Heart left ventricle (tissue), 16 donors: ENCODE measurements around the gene SHISA3. TPM values are rescaled to one million over a fixed set of nuclear protein-coding genes. Genes with fewer than 3 reads are reported as not detected.
A peak's percentile ranks its signal among the peaks of the same experiment; 100 is the strongest.

Experiments
- ATAC-seq, 4 donors: fragments of 200-7000 bp; cut with Tn5 transposase; one replicate each; pipeline ENCODE4 v1.9.1; 2020 to 2022; ENCODE audit warnings: moderate library complexity in 4 of 4, mild to moderate bottlenecking in 3 of 4, moderate number of reproducible peaks in 1 of 4
- DNase-seq, 5 donors: peaks; one replicate each; pipeline ENCODE4 v3.0.0-alpha.2; 2020
- H3K27ac ChIP-seq, 12 donors: fragments of 200-600 bp; sonication (generic) in 4 of 12; one replicate each; pipeline versions ENCODE4 v1.5.0 to v1.8.0; 2016 to 2022; ENCODE audit warnings: mild to moderate bottlenecking in 2 of 12
- H3K27me3 ChIP-seq, 9 donors: fragments of 200-600 bp; sonication (generic) in 2 of 9; one replicate each; pipeline versions ENCODE4 v1.5.1 to v1.8.0; 2016 to 2022; ENCODE audit warnings: mild to moderate bottlenecking in 3 of 9
- H3K36me3 ChIP-seq, 9 donors: fragments of 200-600 bp; sonication (generic) in 2 of 9; one replicate each; pipeline versions ENCODE4 v1.5.0 to v1.8.0; 2018 to 2022; ENCODE audit warnings: mild to moderate bottlenecking in 2 of 9
- H3K4me1 ChIP-seq, 12 donors: fragments of 200-600 bp; sonication (generic) in 4 of 12; one replicate each; pipeline versions ENCODE4 v1.5.0 to v1.8.0; 2016 to 2022; ENCODE audit warnings: mild to moderate bottlenecking in 3 of 12
- H3K4me3 ChIP-seq, 12 donors: fragments of 200-600 bp; sonication (generic) in 4 of 12; one replicate each; pipeline versions ENCODE4 v1.5.0 to v1.8.0; 2017 to 2022; ENCODE audit warnings: mild to moderate bottlenecking in 9 of 12, moderate library complexity in 4 of 12
- H3K9me3 ChIP-seq, 12 donors: fragments of 200-600 bp; sonication (generic) in 4 of 12; one replicate each; pipeline versions ENCODE4 v1.5.0 to v1.8.0; 2016 to 2022; ENCODE audit warnings: mild to moderate bottlenecking in 1 of 12
- POLR2A ChIP-seq, 2 donors: fragments of 450-650 bp; IDR thresholded peaks; one replicate each; pipeline ENCODE4 v1.6.1; 2017; ENCODE audit warnings: antibody characterized with exemption in 2 of 2, mild to moderate bottlenecking in 2 of 2, moderate library complexity in 2 of 2
- WGBS, 4 donors: extraction: QIAGEN DNeasy Blood & Tissue Kit in 2 of 4; methylation state at CpG; one replicate each; pipeline versions ENCODE4 v1.1.5 to v1.1.7; 2013 to 2018; 5-methylcytosine and 5-hydroxymethylcytosine counted together
- intact Hi-C, 10 donors: fragments of 100-400 bp; cut with DNase I; formaldehyde crosslinking; loops; one replicate each; pipeline versions ENCODE4 v1.11.1 to v1.14.2; 2022
- polyA plus RNA-seq, 2 donors: library from polyadenylated mRNA; stranded (reverse); fragments of 200-250 nt; gene quantifications; one replicate each; pipeline ENCODE4 v1.2.3, GENCODE V29; 2013
- total RNA-seq, 9 donors: library from RNA; depleted of rRNA in 2 of 9; stranded (reverse); fragments of >200 nt in 2 of 9; fragmentation: NEBNext Ultra II Directional in 3 of 9; extraction: Animal tissue kit (Norgen Biotek cat#: 25700) in 3 of 9; gene quantifications; one replicate each; pipeline versions ENCODE4 v1.1.0 to v1.2.4, GENCODE V29; 2016 to 2023
- TF ChIP-seq, protein P1 (sequence below), 12 donors: fragments of 200-600 bp; sonication (generic) in 4 of 12; IDR thresholded peaks; one replicate each; pipeline versions ENCODE4 v1.5.0 to v1.8.0; 2018 to 2022; ENCODE audit warnings: antibody characterized with exemption in 12 of 12, mild to moderate bottlenecking in 5 of 12
- donor health status: ischemic (EF 13 %, LVEDD 7.1; RV severe dilation, severe dysfunction).
- donor health status: healthy with polysubstance abuse.
- donor health status: DM: no; HTN: yes; CAD: no.
- donor health status: DM: no; HTN: no; CAD: no.
- donor health status: ischemic (EF 25% LVEDD 6.9; RV normal size, moderate dysfunction).
- donor health status: ischemic (EF 25% LVEDD 5.7; RV mildly dilated, moderate dysfunction).
- donor health status: healthy.
- donor health status: DM: yes; HTN: yes; CAD: no.
- donor health status: ischemic (EF 35%, LVEDD 5.7; RV mildly dilated, moderate dysfunction).
- donor health status: nonischemic (EF 11% LVEDD 7.7; RV severe dilation, severe dysfunction).
- donor health status: DM: yes; HTN: yes; CAD: no.
- donor health status: PGD.
- donor health status: ischemic (EF 29% LVEDD 5.4; RV normal size, mild dysfunction).
- donor health status: nonischemic (EF 23%, LVEDD 6.1; RV moderate dilation, normal function).

The SHISA3 gene
- total and polyA plus RNA-seq, 11 donors: 1.2 to 16.4 (median 2.1) TPM

DNA sequence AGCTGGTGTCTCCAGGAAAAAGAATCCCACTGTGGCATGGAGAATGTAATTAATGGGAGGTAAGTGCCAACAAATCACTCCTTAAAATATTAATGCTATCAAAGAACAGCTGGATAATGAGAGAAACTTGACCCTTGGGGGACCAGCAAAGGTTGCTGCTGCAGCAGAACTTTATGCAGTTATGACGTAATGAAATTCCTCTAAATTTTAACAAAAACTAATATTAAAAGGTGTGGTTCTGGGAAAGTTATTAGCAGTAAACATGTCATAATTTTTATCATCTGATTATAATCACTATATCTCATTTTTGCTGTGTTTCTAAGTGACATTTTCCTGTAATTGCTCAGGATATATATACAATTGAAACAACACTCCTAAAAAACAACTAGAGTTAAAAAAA is 1.7 kb upstream of the SHISA3 start:
- Histone ChIP-seq H3K4me3 (no peak overlapping the region), H3K9me3 (no peaks in the 10 kb centered on the region), H3K27ac (no peak overlapping the region), H3K36me3 (no peaks in the 10 kb centered on the region), H3K4me1 (peaks cover 0 to 34% (median 12%) of the 10 kb centered on the region in 12 donors), H3K27me3 (peaks cover 0 to 62% (median 15%) of the 10 kb centered on the region in 9 donors)
- TF ChIP-seq, protein P1, sequence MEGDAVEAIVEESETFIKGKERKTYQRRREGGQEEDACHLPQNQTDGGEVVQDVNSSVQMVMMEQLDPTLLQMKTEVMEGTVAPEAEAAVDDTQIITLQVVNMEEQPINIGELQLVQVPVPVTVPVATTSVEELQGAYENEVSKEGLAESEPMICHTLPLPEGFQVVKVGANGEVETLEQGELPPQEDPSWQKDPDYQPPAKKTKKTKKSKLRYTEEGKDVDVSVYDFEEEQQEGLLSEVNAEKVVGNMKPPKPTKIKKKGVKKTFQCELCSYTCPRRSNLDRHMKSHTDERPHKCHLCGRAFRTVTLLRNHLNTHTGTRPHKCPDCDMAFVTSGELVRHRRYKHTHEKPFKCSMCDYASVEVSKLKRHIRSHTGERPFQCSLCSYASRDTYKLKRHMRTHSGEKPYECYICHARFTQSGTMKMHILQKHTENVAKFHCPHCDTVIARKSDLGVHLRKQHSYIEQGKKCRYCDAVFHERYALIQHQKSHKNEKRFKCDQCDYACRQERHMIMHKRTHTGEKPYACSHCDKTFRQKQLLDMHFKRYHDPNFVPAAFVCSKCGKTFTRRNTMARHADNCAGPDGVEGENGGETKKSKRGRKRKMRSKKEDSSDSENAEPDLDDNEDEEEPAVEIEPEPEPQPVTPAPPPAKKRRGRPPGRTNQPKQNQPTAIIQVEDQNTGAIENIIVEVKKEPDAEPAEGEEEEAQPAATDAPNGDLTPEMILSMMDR (IDR thresholded peaks at IDR 0.05): no peak
- no peak for TF ChIP-seq POLR2A (IDR thresholded peaks at IDR 0.05)
- no peak for DNase-seq
- WGBS, 4 donors: 92 to 97% (median 97%) methylated on average over 1 of the region's 1 CpG
- intact Hi-C loops: loop anchor here in 2 of 10 donors (10.0 kb wide), 1 partner anchor 111 kb away; no protein-coding TSS in a partner anchor
- no peak for ATAC-seq

DNA sequence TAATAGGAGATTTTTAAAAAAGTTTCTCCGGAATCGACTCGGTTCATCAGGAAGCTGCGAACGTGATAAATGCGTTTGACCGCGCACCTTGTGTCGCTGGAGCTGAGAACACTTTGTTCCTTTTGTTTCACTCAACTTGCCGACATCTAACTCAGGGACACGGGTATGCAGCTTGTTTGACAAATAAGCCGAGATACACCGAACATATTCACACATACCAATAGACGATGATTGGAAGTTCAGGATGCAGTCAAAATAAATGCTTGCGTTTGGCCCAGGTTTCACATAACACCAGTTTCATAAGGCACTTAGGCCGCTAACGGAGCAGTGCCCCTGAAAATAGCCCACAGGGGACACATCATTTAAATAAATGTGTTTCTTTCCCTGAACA is 932 bp upstream of the SHISA3 start:
- WGBS, 4 donors: 54 to 65% (median 62%) methylated on average over 17 of the region's 17 CpGs
- TF ChIP-seq, protein P1 (IDR thresholded peaks at IDR 0.05): no peak
- TF ChIP-seq POLR2A (IDR thresholded peaks at IDR 0.05): no peak
- Histone ChIP-seq H3K4me3 (peak overlapping the region in 10 of 12 donors; percentile 46 to 67 (median 62)), H3K27me3 (peaks cover 0 to 69% (median 15%) of the 10 kb centered on the region in 9 donors), H3K9me3 (no peaks in the 10 kb centered on the region), H3K27ac (no peak overlapping the region), H3K4me1 (peaks cover 0 to 34% (median 12%) of the 10 kb centered on the region in 12 donors), H3K36me3 (no peaks in the 10 kb centered on the region)
- intact Hi-C loops: loop anchor here in 2 of 10 donors (10.0 kb wide), 1 partner anchor 112 kb away; no protein-coding TSS in a partner anchor
- DNase-seq: no peak
- no peak for ATAC-seq

- Histone ChIP-seq H3K36me3 (no peaks in the 10 kb centered on the region), H3K27me3 (peaks cover 0 to 77% (median 15%) of the 10 kb centered on the region in 9 donors), H3K4me1 (peaks cover 0 to 34% (median 12%) of the 10 kb centered on the region in 12 donors), H3K27ac (peak overlapping the region in 7 of 12 donors; percentile 35 to 66 (median 60)), H3K4me3 (peak overlapping the region; percentile 46 to 73 (median 62)), H3K9me3 (no peaks in the 10 kb centered on the region)
- ATAC-seq (peak; percentile 22 to 63 (median 47)), DNase-seq (peak in 2 of 5 donors; percentile 53 to 62)
- TF ChIP-seq, protein P1 (IDR thresholded peaks at IDR 0.05): no peak
- TF ChIP-seq POLR2A (IDR thresholded peaks at IDR 0.05): no peak
- intact Hi-C loops: loop anchor here in 2 of 10 donors (10.0 kb wide), 1 partner anchor 113 kb away; no protein-coding TSS in a partner anchor
- 0 to 1% (median 0%) methylated on average over 12 to 52 of the region's 52 CpGs for WGBS, 4 donors
Measured at GRCh38 chr4:42397635-42398170, 415 bp downstream of the SHISA3 start.

DNA sequence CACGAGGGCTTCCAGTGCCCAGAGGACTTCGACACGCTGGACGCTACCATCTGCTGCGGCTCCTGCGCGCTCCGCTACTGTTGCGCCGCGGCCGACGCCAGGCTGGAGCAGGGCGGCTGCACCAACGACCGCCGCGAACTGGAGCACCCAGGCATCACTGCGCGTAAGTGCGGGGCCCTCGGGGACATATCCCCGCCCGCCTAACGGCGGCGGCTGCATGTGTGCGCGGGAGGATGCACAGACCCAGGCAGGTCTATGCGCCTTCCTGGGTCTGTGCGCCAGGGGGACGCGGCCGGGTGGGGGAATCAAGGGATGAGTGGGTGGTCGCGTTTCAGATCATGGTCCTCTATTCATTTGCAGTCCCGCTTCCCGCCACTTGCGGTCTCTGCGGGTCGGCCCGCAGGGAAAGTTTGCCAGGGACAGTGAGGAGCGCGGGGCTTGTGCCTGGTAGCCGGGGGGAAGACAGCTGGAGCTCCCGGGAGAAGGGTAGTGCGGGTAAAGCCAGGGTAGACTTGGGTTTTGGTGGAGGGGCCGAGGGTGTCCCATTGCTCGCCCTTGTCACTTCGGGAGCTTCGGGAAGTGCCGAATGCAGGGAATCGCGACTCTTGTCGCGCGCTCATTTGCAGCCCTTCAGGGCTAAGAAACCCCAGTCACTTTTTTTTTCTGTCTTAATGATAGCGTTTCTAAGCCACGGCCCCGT is 1.0 kb downstream of the SHISA3 start:
- peak overlapping the region; percentile 46 to 73 (median 62) for H3K4me3 ChIP-seq
- peaks cover 0 to 34% (median 12%) of the 10 kb centered on the region in 12 donors for H3K4me1 ChIP-seq
- no peaks in the 10 kb centered on the region for H3K36me3 ChIP-seq
- H3K27me3 ChIP-seq: peaks cover 0 to 77% (median 15%) of the 10 kb centered on the region in 9 donors
- peak; percentile 23 to 70 (median 59) for ATAC-seq
- peak in 1 of 5 donors; percentile 33 for DNase-seq
- intact Hi-C loops: loop anchor here in 2 of 10 donors (10.0 kb wide), 1 partner anchor 114 kb away; no protein-coding TSS in a partner anchor
- H3K27ac ChIP-seq: peak overlapping the region in 6 of 12 donors; percentile 35 to 66 (median 50)
- no peak for TF ChIP-seq POLR2A (IDR thresholded peaks at IDR 0.05)
- TF ChIP-seq, protein P1 (IDR thresholded peaks at IDR 0.05): peak in 2 of 12 donors; percentile 9 to 21
- 1 to 3% (median 2%) methylated on average over 23 to 60 of the region's 60 CpGs for WGBS, 4 donors
- H3K9me3 ChIP-seq: no peaks in the 10 kb centered on the region
